C4-2B (cell line): ENCODE measurements around the gene SRSF3.

Source experiments
- ZFX ChIP-seq: fragments of 450-650 bp; IDR thresholded peaks from 2 replicates; pipeline ENCODE4 v1.6.1; 2017
- TF ChIP-seq, protein P1 (sequence below): fragments of 450-650 bp; conservative IDR thresholded peaks from 2 replicates; pipeline ENCODE4 v1.5.1; 2017; ENCODE audit warnings: mild to moderate bottlenecking

GRCh38 chr6:36641543-36641942, 47.4 kb downstream of the SRSF3 start:
- TF ChIP-seq, protein P1, sequence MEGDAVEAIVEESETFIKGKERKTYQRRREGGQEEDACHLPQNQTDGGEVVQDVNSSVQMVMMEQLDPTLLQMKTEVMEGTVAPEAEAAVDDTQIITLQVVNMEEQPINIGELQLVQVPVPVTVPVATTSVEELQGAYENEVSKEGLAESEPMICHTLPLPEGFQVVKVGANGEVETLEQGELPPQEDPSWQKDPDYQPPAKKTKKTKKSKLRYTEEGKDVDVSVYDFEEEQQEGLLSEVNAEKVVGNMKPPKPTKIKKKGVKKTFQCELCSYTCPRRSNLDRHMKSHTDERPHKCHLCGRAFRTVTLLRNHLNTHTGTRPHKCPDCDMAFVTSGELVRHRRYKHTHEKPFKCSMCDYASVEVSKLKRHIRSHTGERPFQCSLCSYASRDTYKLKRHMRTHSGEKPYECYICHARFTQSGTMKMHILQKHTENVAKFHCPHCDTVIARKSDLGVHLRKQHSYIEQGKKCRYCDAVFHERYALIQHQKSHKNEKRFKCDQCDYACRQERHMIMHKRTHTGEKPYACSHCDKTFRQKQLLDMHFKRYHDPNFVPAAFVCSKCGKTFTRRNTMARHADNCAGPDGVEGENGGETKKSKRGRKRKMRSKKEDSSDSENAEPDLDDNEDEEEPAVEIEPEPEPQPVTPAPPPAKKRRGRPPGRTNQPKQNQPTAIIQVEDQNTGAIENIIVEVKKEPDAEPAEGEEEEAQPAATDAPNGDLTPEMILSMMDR, result no peak
- no peak for TF ChIP-seq ZFX
